ENCODE data around the gene TOR1AIP2. TPM values are rescaled to one million over a fixed set of nuclear protein-coding genes. Genes with fewer than 3 reads are reported as not detected.

Gene TOR1AIP2
- total RNA-seq (2022; extraction: Qiagen RNA extraction), result 15.4 to 20.0 TPM (median 17.5 TPM) in 5 replicates

DNA sequence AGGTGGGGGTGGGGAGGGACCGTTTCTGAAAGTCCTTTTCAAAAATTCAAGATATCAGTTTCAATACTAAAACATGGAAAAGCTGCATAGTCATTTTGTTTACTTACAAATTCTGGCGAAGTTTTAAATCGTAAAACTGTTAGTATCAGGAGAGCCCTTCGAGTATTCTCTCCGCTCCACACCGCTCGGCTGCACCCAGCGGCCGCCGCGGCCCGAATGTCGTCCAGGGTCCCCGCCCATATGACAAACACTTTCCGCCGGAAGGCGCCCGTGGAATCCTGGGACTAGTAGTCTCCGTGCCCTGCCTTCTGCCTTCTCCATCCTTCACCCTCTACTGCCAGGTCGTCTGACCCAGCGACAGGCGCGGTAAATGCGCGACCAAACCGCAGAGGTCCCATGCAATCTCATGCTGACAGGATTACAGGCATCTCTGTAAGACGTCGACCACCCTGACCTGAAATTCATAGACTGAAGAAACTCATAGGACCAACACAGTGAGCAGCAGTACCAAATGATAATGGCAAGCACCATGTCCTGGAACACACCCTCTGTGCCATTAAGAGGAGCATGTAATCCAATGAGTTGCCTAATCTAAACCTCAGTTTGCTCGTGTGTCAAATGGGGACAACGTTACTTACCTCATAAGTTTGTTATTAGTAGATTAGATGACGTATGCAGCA is at the start of gene TOR1AIP2:
Gene TOR1AIP2 (minus strand): TSS at position 218 of the 680 bp plus-strand sequence. CDS start 25,138 bp downstream, outside the sequence.

DNA sequence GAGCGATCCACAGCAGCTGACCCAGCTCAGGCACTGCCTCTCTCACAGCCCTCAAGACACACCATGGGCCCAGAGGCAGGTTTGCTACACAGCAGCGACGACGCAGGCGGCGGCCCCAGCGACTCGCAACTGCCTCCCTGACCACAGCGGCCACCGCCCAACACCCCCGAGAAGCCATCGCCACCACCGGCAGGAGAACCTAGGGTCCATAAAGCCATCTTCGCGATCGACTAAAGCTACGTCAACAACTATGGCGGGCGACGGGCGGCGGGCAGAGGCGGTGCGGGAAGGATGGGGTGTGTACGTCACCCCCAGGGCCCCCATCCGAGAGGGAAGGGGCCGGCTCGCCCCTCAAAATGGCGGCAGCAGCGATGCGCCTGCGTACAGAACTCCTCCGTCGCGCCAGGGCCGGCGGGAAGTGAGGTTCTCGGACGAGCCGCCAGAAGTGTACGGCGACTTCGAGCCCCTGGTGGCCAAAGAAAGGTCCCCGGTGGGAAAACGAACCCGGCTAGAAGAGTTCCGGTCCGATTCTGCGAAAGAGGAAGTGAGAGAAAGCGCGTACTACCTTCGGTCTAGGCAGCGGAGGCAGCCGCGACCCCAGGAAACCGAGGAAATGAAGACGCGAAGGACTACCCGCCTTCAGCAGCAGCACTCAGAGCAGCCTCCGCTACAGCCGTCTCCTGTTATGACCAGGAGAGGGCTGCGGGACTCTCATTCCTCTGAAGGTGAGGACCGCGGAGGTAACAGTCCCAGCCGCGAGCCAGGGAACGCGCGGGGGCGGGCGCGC is 4.8 kb upstream of the TOR1AIP2 start, which contains the start of gene TOR1AIP1:
Gene TOR1AIP1 (plus strand): TSS at position 33 of the 787 bp plus-strand sequence. CDS start 218 bp downstream, at position 251.

Other genes with a start within 250 kb of the TOR1AIP2 start
- 0.02 TPM in 2 of 5 replicates, not detected in the others for gene FAM163A, start 134.5 kb downstream of the TOR1AIP2 start, total RNA-seq (2022; extraction: Qiagen RNA extraction)
- 27.3 to 34.1 TPM (median 28.3 TPM) in 5 replicates for gene TOR1AIP1, start 4.5 kb upstream of the TOR1AIP2 start, total RNA-seq (2022; extraction: Qiagen RNA extraction)
- gene CEP350, start 77.0 kb upstream of the TOR1AIP2 start, total RNA-seq (2022; extraction: Qiagen RNA extraction), result 8.4 to 14.1 TPM (median 10.8 TPM) in 5 replicates

All from A549 treated with AZD2906 at 1 μM for 4 hours (cell line).